Neural cell (in vitro differentiated cells): ENCODE data around the gene FBXO36. TPM values are rescaled to one million over a fixed set of nuclear protein-coding genes. Genes with fewer than 3 reads are reported as not detected.

ENCODE experiments used
- H2AFZ ChIP-seq: fragments of 200-600, 300-800 bp; sonication (generic), shearing (Covaris generic); 2 replicates; pipeline ENCODE4 v1.6.0; 2014; ENCODE audit warnings: low read depth, mild to moderate bottlenecking, antibody characterized with exemption, low read length, moderate library complexity
- H3F3A ChIP-seq: fragments of 200-600 bp; shearing (Covaris generic); 2 replicates; pipeline ENCODE4 v1.6.1; 2016; ENCODE audit warnings: mild to moderate bottlenecking, moderate library complexity, mixed read lengths, antibody characterized with exemption, low read length; ENCODE audit not compliant: insufficient read depth, poor library complexity, severe bottlenecking
- H3K27ac ChIP-seq: fragments of 200-600, 300-800 bp; sonication (generic), shearing (Covaris generic); 2 replicates; pipeline ENCODE4 v1.5.1; 2014; ENCODE audit warnings: mild to moderate bottlenecking, low read length, moderate library complexity
- H3K27me3 ChIP-seq: fragments of 300-800, 200-600 bp; sonication (generic), shearing (Covaris generic); 2 replicates; pipeline ENCODE4 v1.6.0; 2014; ENCODE audit warnings: mild to moderate bottlenecking, low read depth, low read length, moderate library complexity; ENCODE audit not compliant: insufficient read depth
- H3K36me3 ChIP-seq: fragments of 300-800, 200-600 bp; sonication (generic), shearing (Covaris generic); 2 replicates; pipeline ENCODE4 v1.5.1; 2014; ENCODE audit warnings: mild to moderate bottlenecking, antibody characterized with exemption, low read length, moderate library complexity; ENCODE audit not compliant: insufficient read depth
- H3K4me2 ChIP-seq: fragments of 300-800, 200-600 bp; sonication (generic), shearing (Covaris generic); 2 replicates; pipeline ENCODE4 v1.6.0; 2014; ENCODE audit warnings: mild to moderate bottlenecking, low read length
- H3K4me3 ChIP-seq: fragments of 300-800, 200-600 bp; sonication (generic), shearing (Covaris generic); 2 replicates; pipeline ENCODE4 v1.5.1; 2014; ENCODE audit warnings: mild to moderate bottlenecking, low read length, moderate library complexity
- H3K79me2 ChIP-seq: fragments of 200-600 bp; shearing (Covaris generic); replicated peaks from 2 replicates; pipeline ENCODE4 v1.6.0; 2014; ENCODE audit warnings: mild to moderate bottlenecking, low read length, moderate library complexity; ENCODE audit not compliant: insufficient read depth
- H3K9ac ChIP-seq: fragments of 300-800, 200-600 bp; sonication (generic), shearing (Covaris generic); 2 replicates; pipeline ENCODE4 v1.6.1; 2016; ENCODE audit warnings: mild to moderate bottlenecking, low read length, mixed read lengths
- H3K9me2 ChIP-seq: fragments of 200-600 bp; shearing (Covaris generic); 2 replicates; pipeline ENCODE4 v1.6.1; 2016; ENCODE audit warnings: mild to moderate bottlenecking, low read length, mixed read lengths; ENCODE audit not compliant: insufficient read depth
- H3K9me3 ChIP-seq: fragments of 200-600, 300-800 bp; sonication (generic), shearing (Covaris generic); 2 replicates; pipeline ENCODE4 v1.6.1; 2016; ENCODE audit warnings: mild to moderate bottlenecking, mixed run types, low read length, moderate library complexity, mixed read lengths
- H4K20me1 ChIP-seq: fragments of 200-600 bp; shearing (Covaris generic); 2 replicates; pipeline ENCODE4 v1.6.1; 2016; ENCODE audit warnings: mild to moderate bottlenecking, mixed run types; ENCODE audit not compliant: insufficient read depth
- CTCF ChIP-seq: fragments of 450-650 bp; IDR thresholded peaks from 2 replicates; pipeline ENCODE4 v1.5.1; 2014; ENCODE audit warnings: antibody characterized with exemption, mild to moderate bottlenecking, moderate library complexity; ENCODE audit not compliant: poor library complexity, severe bottlenecking
- EP300 ChIP-seq: fragments of 450-650 bp; conservative IDR thresholded peaks from 2 replicates; pipeline ENCODE4 v1.6.1; 2014; ENCODE audit warnings: antibody characterized with exemption, mild to moderate bottlenecking, moderate library complexity; ENCODE audit not compliant: poor library complexity, severe bottlenecking
- EZH2 ChIP-seq: fragments of 200-600, 300-800 bp; shearing (Covaris generic), sonication (generic); IDR thresholded peaks from 2 replicates; pipeline ENCODE4 v1.6.1; 2014; ENCODE audit warnings: antibody characterized with exemption, low read length, borderline replicate concordance, mild to moderate bottlenecking; ENCODE audit not compliant: insufficient read depth, poor library complexity, severe bottlenecking
- MXI1 ChIP-seq: fragments of 450-650 bp; conservative IDR thresholded peaks from 2 replicates; pipeline ENCODE4 v1.6.1; 2014; ENCODE audit warnings: antibody characterized with exemption, mild to moderate bottlenecking; ENCODE audit not compliant: poor library complexity, severe bottlenecking
- POLR2AphosphoS5 ChIP-seq: IDR thresholded peaks from 2 replicates; pipeline ENCODE4 v1.6.1; 2012
- RAD21 ChIP-seq: fragments of 450-650 bp; conservative IDR thresholded peaks from 2 replicates; pipeline ENCODE4 v1.6.1; 2014; ENCODE audit warnings: antibody characterized with exemption, mild to moderate bottlenecking, moderate library complexity
- REST ChIP-seq: IDR thresholded peaks from 2 replicates; pipeline ENCODE4 v1.6.1; 2012; ENCODE audit warnings: borderline replicate concordance
- SMC3 ChIP-seq: fragments of 450-650 bp; conservative IDR thresholded peaks from 2 replicates; pipeline ENCODE4 v1.6.1; 2014; ENCODE audit warnings: antibody characterized with exemption, mild to moderate bottlenecking, moderate library complexity; ENCODE audit not compliant: poor library complexity
- TAF1 ChIP-seq: IDR thresholded peaks from 2 replicates; pipeline ENCODE4 v1.6.1; 2012; ENCODE audit warnings: low read depth
- polyA plus RNA-seq: library from polyadenylated mRNA; depleted of rRNA; stranded (reverse); fragments of >200 nt; gene quantifications from 2 replicates; pipeline ENCODE4 v1.2.3, GENCODE V29; 2014

Gene FBXO36
- polyA plus RNA-seq, 1 donor from 2014 or later: 6.3 TPM

GRCh38 chr2:229910832-229911412, 11.4 kb upstream of the FBXO36 start:
- Histone ChIP-seq H3K4me2 (no peak overlapping the region), H3K9me3 (no peaks in the 10 kb centered on the region), H3F3A (no peaks in the 10 kb centered on the region), H3K27me3 (no peaks in the 10 kb centered on the region), H3K36me3 (no peaks in the 10 kb centered on the region), H3K4me3 (no peak overlapping the region), H3K9me2 (no peaks in the 10 kb centered on the region), H4K20me1 (no peaks in the 10 kb centered on the region), H2AFZ (no peak overlapping the region), H3K9ac (no peak overlapping the region), H3K79me2 (peaks cover 76% of the 10 kb centered on the region), H3K27ac (no peak overlapping the region)
- TF ChIP-seq REST (no peak), RAD21 (no peak), MXI1 (no peak), CTCF (no peak), EZH2 (no peak), EP300 (no peak)

GRCh38 chr2:229914171-229914570, 8.1 kb upstream of the FBXO36 start:
- Histone ChIP-seq H4K20me1 (no peaks in the 10 kb centered on the region), H3K9me3 (no peaks in the 10 kb centered on the region), H3K4me2 (no peak overlapping the region), H3K36me3 (no peaks in the 10 kb centered on the region), H2AFZ (no peak overlapping the region), H3K4me3 (no peak overlapping the region), H3K9me2 (no peaks in the 10 kb centered on the region), H3K27ac (no peak overlapping the region), H3K9ac (no peak overlapping the region), H3K79me2 (peaks cover 94% of the 10 kb centered on the region), H3K27me3 (no peaks in the 10 kb centered on the region), H3F3A (no peaks in the 10 kb centered on the region)
- TF ChIP-seq MXI1 (no peak), SMC3 (no peak), EZH2 (no peak), POLR2AphosphoS5 (no peak), EP300 (no peak), REST (no peak), CTCF (no peak), TAF1 (no peak), RAD21 (no peak)
